ENCODE results near the gene SPEN.
"Not testable (repeated sequence)": the region's sequence is repeated elsewhere in the genome, so short reads cannot be mapped to it uniquely, and the experiment has no call there.

SPEN gene

DNA sequence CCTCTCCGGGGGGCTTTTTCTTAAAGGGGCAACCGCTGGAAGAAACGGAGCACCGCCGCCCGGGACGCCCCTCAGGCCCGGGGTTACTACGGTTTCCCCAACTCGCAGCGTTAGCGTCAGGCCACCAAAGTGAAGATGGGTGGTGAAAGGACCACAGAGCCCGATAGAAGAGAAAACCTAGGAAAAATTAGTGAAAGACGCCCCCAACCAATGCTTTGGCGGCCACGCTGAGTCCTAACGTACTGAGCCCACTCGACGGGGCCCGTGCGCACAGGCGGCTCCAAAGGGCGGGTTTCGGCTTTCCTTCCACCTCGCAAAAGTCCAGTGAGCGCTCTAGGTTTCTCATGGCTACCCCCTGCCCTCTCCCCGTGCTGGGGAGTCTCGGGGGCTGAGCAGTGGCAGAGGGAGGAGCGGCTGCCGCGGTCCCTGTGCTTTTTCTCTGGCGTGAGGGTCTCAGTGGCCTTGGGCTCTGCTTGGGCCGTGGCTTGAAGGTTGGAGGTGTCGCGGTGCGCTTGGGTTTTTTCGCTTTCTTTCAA, 12.2 kb upstream of the SPEN start:
- peak overlapping the region; percentile 77 for H3K4me3 ChIP-seq (ENCODE audit: low read depth, low read length)
- TF ChIP-seq, protein P1, sequence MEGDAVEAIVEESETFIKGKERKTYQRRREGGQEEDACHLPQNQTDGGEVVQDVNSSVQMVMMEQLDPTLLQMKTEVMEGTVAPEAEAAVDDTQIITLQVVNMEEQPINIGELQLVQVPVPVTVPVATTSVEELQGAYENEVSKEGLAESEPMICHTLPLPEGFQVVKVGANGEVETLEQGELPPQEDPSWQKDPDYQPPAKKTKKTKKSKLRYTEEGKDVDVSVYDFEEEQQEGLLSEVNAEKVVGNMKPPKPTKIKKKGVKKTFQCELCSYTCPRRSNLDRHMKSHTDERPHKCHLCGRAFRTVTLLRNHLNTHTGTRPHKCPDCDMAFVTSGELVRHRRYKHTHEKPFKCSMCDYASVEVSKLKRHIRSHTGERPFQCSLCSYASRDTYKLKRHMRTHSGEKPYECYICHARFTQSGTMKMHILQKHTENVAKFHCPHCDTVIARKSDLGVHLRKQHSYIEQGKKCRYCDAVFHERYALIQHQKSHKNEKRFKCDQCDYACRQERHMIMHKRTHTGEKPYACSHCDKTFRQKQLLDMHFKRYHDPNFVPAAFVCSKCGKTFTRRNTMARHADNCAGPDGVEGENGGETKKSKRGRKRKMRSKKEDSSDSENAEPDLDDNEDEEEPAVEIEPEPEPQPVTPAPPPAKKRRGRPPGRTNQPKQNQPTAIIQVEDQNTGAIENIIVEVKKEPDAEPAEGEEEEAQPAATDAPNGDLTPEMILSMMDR (conservative IDR thresholded peaks at IDR 0.05; ENCODE audit: low read depth, low read length): no peak
- DNase-seq (ENCODE audit: low read depth): no peak

DNA sequence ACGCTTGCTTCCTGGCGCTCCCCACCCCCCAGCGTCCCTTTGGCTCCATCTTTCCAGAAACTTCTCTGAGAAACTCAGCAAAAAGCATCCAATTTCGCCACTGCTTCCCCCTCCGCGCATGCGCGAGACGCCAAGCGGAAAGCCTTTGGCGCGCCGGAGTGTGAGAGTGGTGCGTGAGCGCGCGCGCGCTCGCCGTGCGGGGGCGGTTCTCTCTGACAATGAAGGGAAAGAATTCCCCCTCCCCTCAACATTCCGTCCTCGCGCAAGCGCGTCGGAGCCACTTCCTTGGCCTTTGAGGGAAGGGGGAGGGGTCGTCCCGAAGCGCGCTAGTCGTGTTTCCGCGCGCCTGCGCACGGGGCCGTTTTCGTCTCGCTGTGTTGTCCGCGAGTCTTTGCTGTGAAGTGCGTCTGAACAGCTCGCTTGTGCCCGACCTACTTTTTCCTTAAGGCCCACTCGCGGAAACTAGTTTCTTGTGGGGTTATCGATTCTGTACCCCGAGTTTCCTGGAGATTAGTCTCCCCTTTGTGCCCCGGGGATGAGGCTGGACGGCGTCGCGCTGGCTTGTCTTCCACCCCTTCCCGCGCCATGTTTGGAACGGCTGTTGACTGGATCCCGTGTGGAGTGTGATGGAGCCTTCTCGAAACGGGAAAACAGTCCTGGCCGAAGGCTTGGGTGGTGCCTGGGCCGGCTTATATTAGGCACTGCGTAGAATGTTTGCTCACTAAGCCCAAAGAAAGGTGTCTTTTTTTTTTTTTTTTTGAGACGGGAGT, 11.6 kb upstream of the SPEN start:
- peak overlapping the region; percentile 77 for H3K4me3 ChIP-seq (ENCODE audit: low read depth, low read length)
- TF ChIP-seq, protein P1 (conservative IDR thresholded peaks at IDR 0.05; ENCODE audit: low read depth, low read length): no peak
- DNase-seq (ENCODE audit: low read depth): peak; percentile 99

DNA sequence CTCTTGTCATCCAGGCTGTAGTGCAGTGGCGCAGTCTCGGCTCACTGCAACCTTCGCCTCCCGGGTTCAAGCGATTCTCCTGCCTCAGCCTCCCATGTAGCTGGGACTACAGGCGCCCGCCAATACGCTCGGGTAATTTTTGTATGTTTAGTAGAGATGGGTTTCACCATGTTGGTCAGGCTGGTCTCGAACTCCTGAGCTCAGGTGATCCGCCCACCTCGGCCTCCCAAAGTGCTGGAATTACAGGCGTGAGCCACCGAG, 11.1 kb upstream of the SPEN start:
- DNase-seq (ENCODE audit: low read depth): not testable (repeated sequence)
- peak overlapping the region; percentile 71 for H3K4me3 ChIP-seq (ENCODE audit: low read depth, low read length)

DNA sequence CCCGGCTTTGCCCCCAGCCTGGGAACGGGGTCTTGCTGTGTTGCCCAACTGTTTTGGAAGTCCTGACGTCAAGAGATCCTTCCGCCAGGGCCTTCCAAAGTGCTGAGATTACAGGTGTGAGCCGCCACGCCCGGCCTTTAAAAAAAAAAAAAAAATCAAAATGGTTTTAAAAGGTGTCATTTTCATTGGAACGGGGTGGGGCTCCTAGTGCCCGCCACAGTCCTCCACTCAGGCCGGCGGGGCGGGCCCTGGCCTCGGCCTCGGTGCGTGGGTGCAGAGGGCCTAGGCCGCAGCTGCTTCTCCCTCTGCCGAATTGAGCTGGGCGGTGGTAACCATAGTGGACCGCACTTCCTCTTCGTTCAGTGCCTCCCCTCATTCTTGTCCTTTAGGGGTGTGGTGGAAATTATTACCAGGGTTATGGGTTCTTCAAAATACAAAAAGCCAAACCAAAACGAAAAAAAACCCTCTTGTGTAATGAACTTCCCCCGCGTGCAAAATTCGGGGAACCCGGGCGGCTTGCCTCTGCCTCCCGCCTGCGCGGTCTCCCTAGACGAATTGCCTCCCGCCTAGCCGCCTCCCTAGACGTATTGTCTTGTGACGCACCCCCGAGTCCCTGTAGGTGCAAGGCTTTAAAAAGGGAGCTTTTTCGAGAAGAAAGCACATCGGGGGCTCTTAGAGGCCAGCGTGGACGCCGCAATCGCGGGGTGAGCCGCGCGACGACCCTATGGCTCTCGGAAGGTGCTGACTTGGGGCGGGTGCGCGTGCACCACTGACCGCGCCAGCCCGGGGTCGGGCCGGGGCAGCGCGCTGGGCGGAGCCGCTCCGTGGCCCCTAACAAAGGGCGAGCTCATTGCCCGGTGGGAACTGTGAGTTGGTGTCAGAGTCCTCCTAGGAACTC, 10.5 kb upstream of the SPEN start:
- no peak for DNase-seq (ENCODE audit: low read depth)
- TF ChIP-seq, protein P1 (conservative IDR thresholded peaks at IDR 0.05; ENCODE audit: low read depth, low read length): no peak
- no peak overlapping the region for H3K4me3 ChIP-seq (ENCODE audit: low read depth, low read length)

DNA sequence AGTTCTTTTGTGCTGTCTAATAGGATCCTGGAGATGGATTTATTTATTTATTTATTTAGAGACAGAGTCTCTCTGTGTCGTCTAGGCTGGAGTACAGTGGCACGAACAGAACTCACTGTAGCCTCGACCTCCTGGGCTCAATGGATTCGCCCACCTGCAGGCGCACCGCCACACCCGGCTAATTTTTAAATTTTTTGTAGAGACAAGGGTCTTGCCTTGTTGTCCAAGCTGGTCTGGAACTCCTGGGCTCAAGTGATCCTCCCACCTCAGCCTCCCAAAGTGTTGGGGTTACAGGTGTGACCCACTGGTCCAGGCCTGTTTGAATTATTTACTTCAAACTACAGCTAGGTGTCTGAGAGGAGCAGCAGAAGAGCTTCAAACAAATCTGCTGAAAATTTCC, 9.6 kb upstream of the SPEN start:
- no peak overlapping the region for H3K4me3 ChIP-seq (ENCODE audit: low read depth, low read length)
- DNase-seq (ENCODE audit: low read depth): no peak
- TF ChIP-seq, protein P1 (conservative IDR thresholded peaks at IDR 0.05; ENCODE audit: low read depth, low read length): no peak

DNA sequence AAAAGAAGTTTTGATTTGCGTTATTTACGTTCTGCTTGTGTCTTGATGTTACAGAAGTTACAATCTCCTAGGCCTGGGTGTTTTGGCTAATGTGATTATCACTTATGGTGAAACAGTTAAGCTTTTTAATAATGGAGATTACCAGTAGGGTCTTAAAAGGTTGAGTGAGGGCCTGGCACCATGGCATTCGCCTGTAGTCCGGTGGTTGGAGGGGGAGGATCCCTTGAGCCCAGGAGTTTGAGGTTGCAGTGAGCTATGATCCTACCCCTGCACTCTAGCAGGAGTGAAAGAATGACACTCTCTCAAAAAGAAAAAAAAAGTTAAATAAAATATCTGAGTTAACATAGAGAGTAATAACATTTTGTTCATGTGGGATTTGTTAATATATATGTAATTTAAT, 8.8 kb upstream of the SPEN start:
- no peak for DNase-seq (ENCODE audit: low read depth)
- no peak overlapping the region for H3K4me3 ChIP-seq (ENCODE audit: low read depth, low read length)

More for the DNA sequence above, 8.8 kb upstream of the SPEN start:
- TF ChIP-seq, protein P1 (conservative IDR thresholded peaks at IDR 0.05; ENCODE audit: low read depth, low read length): no peak
